GM18951 (cell line): ENCODE data around the gene MAGI2.

Source experiments
- POLR2A ChIP-seq: IDR thresholded peaks from 4 replicates; pipeline ENCODE4 v1.6.1; 2011; ENCODE audit warnings: mild to moderate bottlenecking; ENCODE audit not compliant: insufficient read length, insufficient read depth; ENCODE audit errors: extremely low read depth
- in situ Hi-C: fragments of 300-500 bp; cut with MboI; formaldehyde crosslinking; loops from one replicate; pipeline ENCODE4 v1.12.0; 2022; ENCODE audit warnings: low sequenced_read_pairs, mixed read lengths, inconsistent platforms; ENCODE audit not compliant: unreplicated experiment

Gene MAGI2

GRCh38 chr7:78568690-78569089 lies 884.8 kb downstream of the MAGI2 start:
- TF ChIP-seq POLR2A, result no peak
- in situ Hi-C loops, result no loop called here

GRCh38 chr7:78567836-78568235 lies 885.6 kb downstream of the MAGI2 start:
- in situ Hi-C loops, result no loop called here
- TF ChIP-seq POLR2A, result no peak

- TF ChIP-seq POLR2A, result no peak
- in situ Hi-C loops, result no loop called here
Measured at GRCh38 chr7:78565784-78566183, 887.7 kb downstream of the MAGI2 start.

GRCh38 chr7:78563191-78563590 lies 890.3 kb downstream of the MAGI2 start:
- in situ Hi-C loops, result no loop called here
- no peak for TF ChIP-seq POLR2A

GRCh38 chr7:78562191-78562590 lies 891.3 kb downstream of the MAGI2 start:
- in situ Hi-C loops, result no loop called here
- no peak for TF ChIP-seq POLR2A

- in situ Hi-C loops, result no loop called here
- no peak for TF ChIP-seq POLR2A
Measured at GRCh38 chr7:78558566-78558965, 894.9 kb downstream of the MAGI2 start.

- in situ Hi-C loops, result no loop called here
- TF ChIP-seq POLR2A, result no peak
Measured at GRCh38 chr7:78543976-78544375, 909.5 kb downstream of the MAGI2 start.

- in situ Hi-C loops, result no loop called here
- TF ChIP-seq POLR2A, result no peak
Measured at GRCh38 chr7:78542981-78543380, 910.5 kb downstream of the MAGI2 start.

- in situ Hi-C loops, result no loop called here
- no peak for TF ChIP-seq POLR2A
Measured at GRCh38 chr7:78542541-78542940, 910.9 kb downstream of the MAGI2 start.

GRCh38 chr7:78539825-78540224 lies 913.6 kb downstream of the MAGI2 start:
- in situ Hi-C loops, result no loop called here
- no peak for TF ChIP-seq POLR2A

GRCh38 chr7:78535655-78536054 lies 917.8 kb downstream of the MAGI2 start:
- in situ Hi-C loops, result no loop called here
- TF ChIP-seq POLR2A, result no peak

GRCh38 chr7:78530351-78530750 lies 923.1 kb downstream of the MAGI2 start:
- no peak for TF ChIP-seq POLR2A
- in situ Hi-C loops, result no loop called here

GRCh38 chr7:78529392-78529791 lies 924.1 kb downstream of the MAGI2 start:
- no peak for TF ChIP-seq POLR2A
- in situ Hi-C loops, result no loop called here

- in situ Hi-C loops, result no loop called here
- TF ChIP-seq POLR2A, result no peak
Measured at GRCh38 chr7:78528964-78529363, 924.5 kb downstream of the MAGI2 start.

- in situ Hi-C loops, result no loop called here
- TF ChIP-seq POLR2A, result no peak
Measured at GRCh38 chr7:78523930-78524329, 929.5 kb downstream of the MAGI2 start.
